ENCODE measurements around the gene FREM2. TPM values are rescaled to one million over a fixed set of nuclear protein-coding genes. Genes with fewer than 3 reads are reported as not detected.

Gene FREM2
- total RNA-seq, 2 donors from 2014 or later: 12.5 to 17.9 TPM

DNA sequence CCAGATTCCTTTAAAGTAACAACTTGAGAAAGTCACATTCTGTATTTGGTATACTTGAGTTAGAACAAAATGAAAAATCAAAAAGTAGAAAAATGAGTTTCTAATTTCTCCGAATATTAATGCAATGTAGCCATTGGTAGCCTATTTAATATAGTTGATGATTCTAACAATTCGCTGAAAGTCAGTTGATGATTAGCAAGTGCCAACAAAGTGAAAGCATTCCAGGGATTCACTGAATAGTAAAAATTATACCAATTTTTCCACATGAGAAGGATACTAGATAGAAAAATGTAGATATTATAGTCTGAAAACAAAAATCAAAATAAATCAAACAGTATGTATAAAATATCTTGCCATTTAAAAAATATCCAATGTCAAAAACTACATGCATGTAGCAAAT, 117.2 kb downstream of the FREM2 start:
- DNase-seq (no peak), ATAC-seq (no peak)
- no peaks in the 10 kb centered on the region for H3K9me3 ChIP-seq
- TF ChIP-seq, protein P1, sequence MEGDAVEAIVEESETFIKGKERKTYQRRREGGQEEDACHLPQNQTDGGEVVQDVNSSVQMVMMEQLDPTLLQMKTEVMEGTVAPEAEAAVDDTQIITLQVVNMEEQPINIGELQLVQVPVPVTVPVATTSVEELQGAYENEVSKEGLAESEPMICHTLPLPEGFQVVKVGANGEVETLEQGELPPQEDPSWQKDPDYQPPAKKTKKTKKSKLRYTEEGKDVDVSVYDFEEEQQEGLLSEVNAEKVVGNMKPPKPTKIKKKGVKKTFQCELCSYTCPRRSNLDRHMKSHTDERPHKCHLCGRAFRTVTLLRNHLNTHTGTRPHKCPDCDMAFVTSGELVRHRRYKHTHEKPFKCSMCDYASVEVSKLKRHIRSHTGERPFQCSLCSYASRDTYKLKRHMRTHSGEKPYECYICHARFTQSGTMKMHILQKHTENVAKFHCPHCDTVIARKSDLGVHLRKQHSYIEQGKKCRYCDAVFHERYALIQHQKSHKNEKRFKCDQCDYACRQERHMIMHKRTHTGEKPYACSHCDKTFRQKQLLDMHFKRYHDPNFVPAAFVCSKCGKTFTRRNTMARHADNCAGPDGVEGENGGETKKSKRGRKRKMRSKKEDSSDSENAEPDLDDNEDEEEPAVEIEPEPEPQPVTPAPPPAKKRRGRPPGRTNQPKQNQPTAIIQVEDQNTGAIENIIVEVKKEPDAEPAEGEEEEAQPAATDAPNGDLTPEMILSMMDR (IDR thresholded peaks at IDR 0.05): no peak
- TF ChIP-seq POLR2A (IDR thresholded peaks at IDR 0.05): no peak
- intact Hi-C loops (cut with DNase I): no loop called here
- H3K27me3 ChIP-seq: no peaks in the 10 kb centered on the region
- no peak overlapping the region for H3K4me3 ChIP-seq
- WGBS, 2 donors: 57 to 62% methylated on average over 2 of the region's 2 CpGs
- no peak overlapping the region for H3K27ac ChIP-seq
- H3K4me1 ChIP-seq: no peaks in the 10 kb centered on the region
- no peaks in the 10 kb centered on the region for H3K36me3 ChIP-seq (replicated peaks in 1 of 2; ENCODE audit: insufficient read depth in 1 of 2, low read depth in 2 of 2)

DNA sequence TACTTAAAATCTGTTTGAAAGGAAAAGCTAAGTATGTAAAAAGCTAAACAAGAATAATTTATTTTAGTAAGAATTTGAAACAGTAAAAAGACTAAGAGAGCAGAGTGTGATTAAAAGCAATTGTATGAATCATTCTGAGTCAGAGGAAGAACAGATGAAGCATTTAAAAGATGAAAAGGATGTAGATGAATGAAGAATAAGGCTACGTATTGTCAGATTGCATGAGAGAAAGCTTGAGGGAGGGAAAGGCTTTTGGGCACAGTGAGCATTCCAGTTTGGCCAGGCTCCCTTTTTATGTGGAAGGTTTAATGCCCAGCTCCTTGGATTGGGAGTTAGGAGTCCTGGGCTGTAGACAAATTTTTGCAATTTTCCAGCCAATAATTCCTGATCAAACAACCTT, 117.7 kb downstream of the FREM2 start:
- no peak for DNase-seq
- Histone ChIP-seq H3K36me3 (replicated peaks in 1 of 2; ENCODE audit: insufficient read depth in 1 of 2, low read depth in 2 of 2) (no peaks in the 10 kb centered on the region), H3K4me1 (no peaks in the 10 kb centered on the region), H3K27ac (no peak overlapping the region), H3K27me3 (no peaks in the 10 kb centered on the region), H3K4me3 (no peak overlapping the region), H3K9me3 (no peaks in the 10 kb centered on the region)
- no peak for ATAC-seq
- intact Hi-C loops (cut with DNase I): no loop called here
- TF ChIP-seq, protein P1 (IDR thresholded peaks at IDR 0.05): no peak
- no peak for TF ChIP-seq POLR2A (IDR thresholded peaks at IDR 0.05)
- 79 to 85% methylated on average over 1 of the region's 1 CpG for WGBS, 2 donors

DNA sequence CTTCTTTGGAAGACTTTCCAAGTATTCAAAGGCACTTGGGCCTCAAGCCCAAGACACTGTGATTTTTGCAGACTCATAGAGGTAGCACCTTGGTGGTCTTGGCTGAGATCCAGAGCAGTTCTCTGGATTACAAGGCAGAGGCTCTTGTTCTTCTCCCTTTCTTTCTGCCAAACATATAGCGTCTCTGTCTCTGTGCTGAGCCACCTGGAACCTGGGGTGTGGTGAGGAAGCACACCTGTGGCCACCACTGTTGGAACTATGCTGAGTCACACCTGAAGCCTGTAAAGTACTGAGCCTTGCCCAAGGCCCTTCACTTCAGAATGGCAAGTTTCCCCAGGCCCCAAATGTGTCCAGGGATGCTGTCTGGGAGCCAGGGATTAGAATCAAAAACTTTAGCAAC, 127.5 kb downstream of the FREM2 start:
- intact Hi-C loops (cut with DNase I): no loop called here
- H3K27ac ChIP-seq: no peak overlapping the region
- H3K9me3 ChIP-seq: no peaks in the 10 kb centered on the region
- no peak overlapping the region for H3K4me3 ChIP-seq
- no peaks in the 10 kb centered on the region for H3K36me3 ChIP-seq (replicated peaks in 1 of 2; ENCODE audit: insufficient read depth in 1 of 2, low read depth in 2 of 2)
- H3K27me3 ChIP-seq: no peaks in the 10 kb centered on the region
- 75 to 100% methylated on average over 1 of the region's 1 CpG for WGBS, 2 donors
- peaks cover 9% of the 10 kb centered on the region for H3K4me1 ChIP-seq
- ATAC-seq: peak; percentile 67
- TF ChIP-seq POLR2A (IDR thresholded peaks at IDR 0.05): no peak
- TF ChIP-seq, protein P1 (IDR thresholded peaks at IDR 0.05): no peak
- peak in 3 of 4 donors; percentile 13 to 61 (median 58) for DNase-seq

DNA sequence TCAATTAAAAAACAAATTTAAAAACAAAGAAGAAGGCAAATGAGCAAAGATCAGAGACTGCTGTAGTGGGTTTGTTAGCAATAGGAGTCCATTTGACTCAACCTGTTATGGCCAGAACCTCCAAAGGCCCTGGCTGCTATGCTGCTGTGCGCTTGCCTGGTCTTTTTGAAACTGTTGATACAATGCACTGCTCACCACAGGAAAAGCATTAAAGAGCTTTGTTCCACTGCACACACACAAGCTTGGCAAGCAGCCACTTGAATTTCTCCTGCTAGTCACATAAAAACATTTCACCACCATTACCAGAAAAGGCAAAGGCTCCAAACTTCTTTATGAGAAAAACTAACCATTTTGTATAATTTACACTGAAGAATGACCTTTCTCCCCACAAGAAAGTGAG, 132.2 kb downstream of the FREM2 start:
- Histone ChIP-seq H3K36me3 (replicated peaks in 1 of 2; ENCODE audit: insufficient read depth in 1 of 2, low read depth in 2 of 2) (no peaks in the 10 kb centered on the region), H3K27ac (peak overlapping the region in 1 of 4 donors; percentile 20), H3K4me3 (no peak overlapping the region), H3K27me3 (no peaks in the 10 kb centered on the region), H3K9me3 (no peaks in the 10 kb centered on the region), H3K4me1 (peaks cover 14% of the 10 kb centered on the region)
- ATAC-seq: no peak
- TF ChIP-seq, protein P1 (IDR thresholded peaks at IDR 0.05): no peak
- TF ChIP-seq POLR2A (IDR thresholded peaks at IDR 0.05): no peak
- intact Hi-C loops (cut with DNase I): no loop called here
- WGBS, 2 donors: 67 to 95% methylated on average over 1 of the region's 1 CpG
- peak in 3 of 4 donors; percentile 20 to 51 (median 48) for DNase-seq

DNA sequence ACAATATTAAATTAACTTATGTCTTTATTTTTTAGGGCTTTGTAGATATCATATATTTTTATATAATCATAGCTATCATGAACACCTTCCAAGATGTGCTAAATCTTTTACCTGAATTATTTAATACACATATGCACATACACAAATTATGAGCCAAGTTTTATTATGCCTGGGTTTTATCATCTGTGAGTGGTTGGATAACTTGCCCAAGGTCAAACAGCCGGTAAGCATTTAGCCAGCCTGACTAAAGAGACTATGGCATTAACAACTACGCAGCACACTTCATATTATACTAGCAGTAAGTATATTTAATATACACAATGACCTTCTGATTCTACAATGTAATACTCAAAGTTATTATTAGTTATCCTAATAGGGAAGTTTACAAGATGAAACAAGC, 132.7 kb downstream of the FREM2 start:
- no peak for ATAC-seq
- no peak overlapping the region for H3K4me3 ChIP-seq
- no peaks in the 10 kb centered on the region for H3K36me3 ChIP-seq (replicated peaks in 1 of 2; ENCODE audit: insufficient read depth in 1 of 2, low read depth in 2 of 2)
- 32 to 34% methylated on average over 2 of the region's 2 CpGs for WGBS, 2 donors
- no peaks in the 10 kb centered on the region for H3K9me3 ChIP-seq
- intact Hi-C loops (cut with DNase I): no loop called here
- DNase-seq: peak in 1 of 4 donors; percentile 17
- no peaks in the 10 kb centered on the region for H3K27me3 ChIP-seq
- TF ChIP-seq, protein P1 (IDR thresholded peaks at IDR 0.05): no peak
- no peak for TF ChIP-seq POLR2A (IDR thresholded peaks at IDR 0.05)
- peaks cover 10% of the 10 kb centered on the region for H3K4me1 ChIP-seq
- peak overlapping the region in 1 of 4 donors; percentile 20 for H3K27ac ChIP-seq

Measured in body of pancreas (tissue), 4 donors.